Osteoblast (primary cell): Measurements from ENCODE around the gene SH2D3C. TPM values are rescaled to one million over a fixed set of nuclear protein-coding genes. Genes with fewer than 3 reads are reported as not detected.

Experiments used
- DNase-seq: peaks from one replicate; pipeline ENCODE4 v3.0.0; 2011; ENCODE audit warnings: low spot score, mixed read lengths; ENCODE audit not compliant: insufficient read length; ENCODE audit errors: missing footprints
- H2AFZ ChIP-seq: 2 replicates; pipeline ENCODE4 v1.6.0; 2011; ENCODE audit warnings: mild to moderate bottlenecking, low read length
- H3K27ac ChIP-seq: 2 replicates; pipeline ENCODE4 v1.5.1; 2011; ENCODE audit warnings: mild to moderate bottlenecking, low read depth, low read length, moderate library complexity
- H3K27me3 ChIP-seq: 2 replicates; pipeline ENCODE4 v1.6.0; 2012; ENCODE audit warnings: mild to moderate bottlenecking, control low read depth, inconsistent platforms, low read length, moderate library complexity; ENCODE audit not compliant: insufficient read depth
- H3K36me3 ChIP-seq: 2 replicates; pipeline ENCODE4 v1.5.1; 2011; ENCODE audit warnings: mild to moderate bottlenecking, low read length, control low read depth, moderate library complexity; ENCODE audit not compliant: insufficient read depth
- H3K4me1 ChIP-seq: 2 replicates; pipeline ENCODE4 v1.5.1; 2011; ENCODE audit warnings: mild to moderate bottlenecking, low read length, control low read depth, moderate library complexity; ENCODE audit not compliant: insufficient read depth
- H3K4me2 ChIP-seq: 2 replicates; pipeline ENCODE4 v1.6.0; 2011; ENCODE audit warnings: mild to moderate bottlenecking, low read length; ENCODE audit not compliant: insufficient read depth
- H3K4me3 ChIP-seq: fragments of 200-600 bp; sonication (generic); 3 replicates; pipeline ENCODE4 v1.5.1; 2012; ENCODE audit warnings: mild to moderate bottlenecking, low read length, inconsistent platforms; ENCODE audit not compliant: insufficient read depth
- H3K79me2 ChIP-seq: 2 replicates; pipeline ENCODE4 v1.6.0; 2012; ENCODE audit warnings: mild to moderate bottlenecking, low read length, control low read depth, inconsistent platforms; ENCODE audit not compliant: insufficient read depth
- H3K9me3 ChIP-seq: 2 replicates; pipeline ENCODE4 v1.5.1; 2011; ENCODE audit warnings: low read depth, low read length, control low read depth
- H4K20me1 ChIP-seq: 2 replicates; pipeline ENCODE4 v1.6.0; 2012; ENCODE audit warnings: mild to moderate bottlenecking, low read length, control low read depth; ENCODE audit not compliant: insufficient read depth
- CTCF ChIP-seq: IDR thresholded peaks from 2 replicates; pipeline ENCODE4 v1.5.1; 2011; ENCODE audit warnings: mild to moderate bottlenecking, low read depth, low read length, moderate library complexity; ENCODE audit errors: extremely low read depth
- total RNA-seq: library from RNA; depleted of rRNA; stranded (reverse); fragments of >200 nt; gene quantifications from 2 replicates; pipeline ENCODE4 v1.2.3, GENCODE V29; 2012

Gene SH2D3C
- total RNA-seq, 1 donor, result 0.36 TPM

DNA sequence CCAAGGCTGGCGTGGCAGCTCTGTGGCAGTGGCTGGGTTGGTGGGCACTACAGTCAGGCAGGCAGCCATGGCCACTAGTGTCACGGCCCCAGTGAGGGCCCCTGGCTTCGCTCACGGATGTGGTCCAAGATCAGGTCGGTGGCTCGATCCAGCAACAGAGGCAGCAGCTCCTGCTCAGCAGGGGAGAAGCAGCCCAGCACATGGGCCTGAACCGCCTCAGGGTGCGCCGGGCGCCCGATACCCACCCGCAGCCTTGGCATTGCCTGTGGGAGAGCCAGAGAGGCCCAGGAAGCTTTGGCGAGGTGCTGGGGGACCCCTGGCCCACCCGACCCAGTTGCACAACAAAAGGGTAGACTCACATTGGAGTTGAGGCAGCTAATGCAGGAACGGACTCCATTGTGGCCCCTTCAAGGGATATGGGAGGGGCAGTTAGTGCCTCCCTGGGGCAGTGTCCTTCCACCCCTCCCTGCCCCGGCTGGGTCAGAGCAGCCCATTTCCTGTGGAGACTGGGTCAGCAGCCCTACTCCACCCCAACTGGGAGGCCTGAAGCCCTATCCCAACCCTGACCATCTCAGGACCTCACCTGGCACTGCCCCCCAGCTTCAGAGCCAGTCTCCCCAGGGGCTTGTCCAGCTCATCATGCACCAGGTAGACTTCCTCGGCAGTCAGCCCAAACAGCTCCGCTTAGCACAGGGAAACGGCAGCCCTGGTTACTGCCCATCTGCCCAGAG is 64.3 kb downstream of the SH2D3C start:
- H3K79me2 ChIP-seq, result peaks cover 17% of the 10 kb centered on the region
- no peak for TF ChIP-seq CTCF
- peak overlapping the region; percentile 95 for H3K4me2 ChIP-seq
- no peaks in the 10 kb centered on the region for H3K36me3 ChIP-seq
- peaks cover 9% of the 10 kb centered on the region for H3K4me1 ChIP-seq
- no peaks in the 10 kb centered on the region for H3K27me3 ChIP-seq
- H3K27ac ChIP-seq, result no peak overlapping the region
- no peak overlapping the region for H2AFZ ChIP-seq
- H4K20me1 ChIP-seq, result peaks cover 15% of the 10 kb centered on the region
- no peaks in the 10 kb centered on the region for H3K9me3 ChIP-seq
- DNase-seq, result peak; percentile 78
- peak overlapping the region; percentile 86 for H3K4me3 ChIP-seq

GRCh38 chr9:127712867-127713266 is 65.6 kb downstream of the SH2D3C start:
- Histone ChIP-seq H4K20me1 (peaks cover 15% of the 10 kb centered on the region), H3K36me3 (no peaks in the 10 kb centered on the region)

DNA sequence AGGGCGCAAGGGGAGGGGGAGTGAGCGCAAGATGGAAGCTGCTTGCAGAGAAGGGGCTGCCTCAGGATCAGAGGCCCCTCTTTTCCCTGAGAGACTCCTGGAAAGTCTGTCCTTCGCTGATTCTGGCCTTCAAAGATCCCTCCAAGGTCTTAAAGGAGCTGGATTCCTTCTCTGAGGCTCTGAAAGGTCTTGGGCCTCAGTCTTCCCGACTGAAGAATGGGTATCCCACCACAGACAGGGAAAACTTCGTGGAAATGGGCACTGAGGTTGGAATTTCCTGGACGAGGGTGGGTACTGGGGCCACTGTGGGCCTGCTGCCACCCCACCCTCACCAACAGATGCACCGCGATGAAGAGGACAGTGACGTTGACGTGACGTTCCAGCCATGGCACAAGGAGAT is 66.1 kb downstream of the SH2D3C start:
- H2AFZ ChIP-seq, result no peak overlapping the region
- no peaks in the 10 kb centered on the region for H3K9me3 ChIP-seq
- peaks cover 17% of the 10 kb centered on the region for H3K79me2 ChIP-seq
- H3K36me3 ChIP-seq, result no peaks in the 10 kb centered on the region
- H3K4me1 ChIP-seq, result peaks cover 9% of the 10 kb centered on the region
- H3K4me2 ChIP-seq, result no peak overlapping the region
- H3K27me3 ChIP-seq, result no peaks in the 10 kb centered on the region
- H3K27ac ChIP-seq, result no peak overlapping the region
- peak; percentile 22 for DNase-seq
- TF ChIP-seq CTCF, result no peak
- no peak overlapping the region for H3K4me3 ChIP-seq
- peaks cover 15% of the 10 kb centered on the region for H4K20me1 ChIP-seq

More at GRCh38 chr9:127712867-127713266, 65.6 kb downstream of the SH2D3C start:
- peaks cover 9% of the 10 kb centered on the region for H3K4me1 ChIP-seq
- DNase-seq, result peak; percentile 54
- no peak for TF ChIP-seq CTCF
- no peak overlapping the region for H3K4me2 ChIP-seq
- no peaks in the 10 kb centered on the region for H3K27me3 ChIP-seq
- no peak overlapping the region for H2AFZ ChIP-seq
- no peak overlapping the region for H3K27ac ChIP-seq
- H3K79me2 ChIP-seq, result peaks cover 17% of the 10 kb centered on the region
- H3K4me3 ChIP-seq, result no peak overlapping the region
- no peaks in the 10 kb centered on the region for H3K9me3 ChIP-seq

DNA sequence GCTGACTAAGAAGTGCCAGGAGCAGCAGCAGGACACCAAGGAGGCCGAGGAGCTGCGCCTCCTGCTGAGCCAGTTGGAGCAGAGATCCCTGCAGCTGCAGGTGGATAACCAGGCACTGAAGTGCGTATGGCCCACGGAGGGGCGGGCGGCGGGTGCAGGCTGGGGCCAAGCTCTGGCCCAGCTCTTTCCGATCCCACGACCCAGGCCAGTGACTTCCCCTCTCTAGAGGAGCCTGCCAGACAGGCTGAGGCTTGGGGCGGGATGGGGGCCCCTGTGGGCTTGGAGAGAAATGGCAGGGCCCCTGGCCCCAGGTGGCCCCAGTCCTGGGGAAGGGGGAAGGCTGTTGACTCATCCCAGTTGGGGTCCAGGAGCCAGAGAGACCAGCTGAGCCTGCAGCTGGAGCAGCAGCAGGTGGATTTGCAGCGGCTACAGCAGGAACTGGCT is 66.6 kb downstream of the SH2D3C start:
- H3K36me3 ChIP-seq, result no peaks in the 10 kb centered on the region
- peak; percentile 62 for DNase-seq
- no peak overlapping the region for H3K4me2 ChIP-seq
- H4K20me1 ChIP-seq, result peaks cover 15% of the 10 kb centered on the region
- no peak overlapping the region for H2AFZ ChIP-seq
- no peak for TF ChIP-seq CTCF
- H3K9me3 ChIP-seq, result no peaks in the 10 kb centered on the region
- no peak overlapping the region for H3K27ac ChIP-seq
- no peak overlapping the region for H3K4me3 ChIP-seq
- no peaks in the 10 kb centered on the region for H3K27me3 ChIP-seq
- H3K79me2 ChIP-seq, result peaks cover 17% of the 10 kb centered on the region
- H3K4me1 ChIP-seq, result peaks cover 9% of the 10 kb centered on the region
